GM04503 (cell line): ENCODE results near the gene EFNB1.

Experiments
- DNase-seq: peaks from one replicate; pipeline ENCODE4 v3.0.0-alpha.2; 2012; ENCODE audit warnings: low read depth

EFNB1 gene

GRCh38 chrX:68843992-68844391 lies 15.2 kb downstream of the EFNB1 start:
- no peak for DNase-seq

- DNase-seq = no peak
These were observed 15.8 kb downstream of the EFNB1 start for GRCh38 chrX:68844581-68844980.

GRCh38 chrX:68846536-68846935 lies 17.7 kb downstream of the EFNB1 start:
- DNase-seq = no peak

GRCh38 chrX:68847172-68847571 lies 18.4 kb downstream of the EFNB1 start:
- DNase-seq = no peak

- no peak for DNase-seq
These were observed 19.5 kb downstream of the EFNB1 start for GRCh38 chrX:68848189-68848940.

GRCh38 chrX:68851082-68851481 lies 22.3 kb downstream of the EFNB1 start:
- DNase-seq = no peak

GRCh38 chrX:68852046-68852445 lies 23.2 kb downstream of the EFNB1 start:
- DNase-seq = no peak

GRCh38 chrX:68853665-68854251 lies 24.9 kb downstream of the EFNB1 start:
- no peak for DNase-seq

- DNase-seq = no peak
These were observed 36.5 kb downstream of the EFNB1 start for GRCh38 chrX:68865300-68865699.

GRCh38 chrX:68865926-68866325 lies 37.1 kb downstream of the EFNB1 start:
- no peak for DNase-seq

- no peak for DNase-seq
These were observed 38.8 kb downstream of the EFNB1 start for GRCh38 chrX:68867458-68868112.

GRCh38 chrX:68868316-68868715 lies 39.5 kb downstream of the EFNB1 start:
- DNase-seq = no peak

- no peak for DNase-seq
These were observed 40.3 kb downstream of the EFNB1 start for GRCh38 chrX:68868902-68869800.

- DNase-seq = no peak
These were observed 41.5 kb downstream of the EFNB1 start for GRCh38 chrX:68870357-68870756.

GRCh38 chrX:68872171-68872570 lies 43.4 kb downstream of the EFNB1 start:
- DNase-seq = no peak

GRCh38 chrX:68874076-68874475 lies 45.3 kb downstream of the EFNB1 start:
- DNase-seq = no peak

- no peak for DNase-seq
These were observed 47.9 kb downstream of the EFNB1 start for GRCh38 chrX:68876731-68877130.

- DNase-seq = no peak
These were observed 48.8 kb downstream of the EFNB1 start for GRCh38 chrX:68877606-68878005.

GRCh38 chrX:68878977-68879645 lies 50.3 kb downstream of the EFNB1 start:
- DNase-seq = no peak

- no peak for DNase-seq
These were observed 52.2 kb downstream of the EFNB1 start for GRCh38 chrX:68880846-68881552.

GRCh38 chrX:68881911-68882310 lies 53.1 kb downstream of the EFNB1 start:
- DNase-seq = no peak
